ENCODE measurements around the gene LMOD3.
A peak's percentile ranks its signal among the peaks of the same experiment; 100 is the strongest.

LMOD3 gene

GRCh38 chr3:69087030-69087791 is 35.2 kb downstream of the LMOD3 start:
- ChIA-PET POLR2A (ENCODE audit: low non-redundant PET) (no interaction called here), CTCF (no interaction called here)
- no peak for TF ChIP-seq CTCF (conservative IDR thresholded peaks at IDR 0.05; ENCODE audit: low read depth)
- peak overlapping the region; percentile 99 for H3K27ac ChIP-seq
- DNase-seq (ENCODE audit: low spot score), result no peak

GRCh38 chr3:69085833-69086722 is 36.3 kb downstream of the LMOD3 start:
- TF ChIP-seq CTCF (conservative IDR thresholded peaks at IDR 0.05; ENCODE audit: low read depth), result no peak
- peak overlapping the region; percentile 99 for H3K27ac ChIP-seq
- DNase-seq (ENCODE audit: low spot score), result peak; percentile 72
- ChIA-PET POLR2A (ENCODE audit: low non-redundant PET) (no interaction called here), CTCF (interaction anchor here (0.5 kb wide), 1 partner anchor 79 kb away, joined by 4 read pairs; no protein-coding TSS in a partner anchor)

GRCh38 chr3:69085168-69085832 is 37.1 kb downstream of the LMOD3 start:
- DNase-seq (ENCODE audit: low spot score), result peak; percentile 13
- CTCF ChIA-PET, result interaction anchor here (0.5 kb wide), 1 partner anchor 78 kb away, joined by 4 read pairs; no protein-coding TSS in a partner anchor
- TF ChIP-seq CTCF (conservative IDR thresholded peaks at IDR 0.05; ENCODE audit: low read depth), result no peak
- POLR2A ChIA-PET (ENCODE audit: low non-redundant PET), result interaction anchor here (0.5 kb wide), 1 partner anchor 46 kb away, joined by 3 read pairs; no protein-coding TSS in a partner anchor
- H3K27ac ChIP-seq, result peak overlapping the region; percentile 99

- ChIA-PET CTCF (no interaction called here), POLR2A (ENCODE audit: low non-redundant PET) (interaction anchor here (0.5 kb wide), 1 partner anchor 47 kb away, joined by 3 read pairs; no protein-coding TSS in a partner anchor)
- H3K27ac ChIP-seq, result peak within 1 kb of the TSS; percentile 99
- DNase-seq (ENCODE audit: low spot score), result peak; percentile 60
- no peak for TF ChIP-seq CTCF (conservative IDR thresholded peaks at IDR 0.05; ENCODE audit: low read depth)
These were observed 37.8 kb downstream of the LMOD3 start, which contains the start of gene ARL6IP5 for GRCh38 chr3:69084326-69085167. Gene ARL6IP5 (plus strand): TSS chr3:69084937. CDS start chr3:69085048, 111 bp downstream.

- TF ChIP-seq CTCF (conservative IDR thresholded peaks at IDR 0.05; ENCODE audit: low read depth), result no peak
- ChIA-PET POLR2A (ENCODE audit: low non-redundant PET) (no interaction called here), CTCF (no interaction called here)
- no peak overlapping the region for H3K27ac ChIP-seq
- DNase-seq (ENCODE audit: low spot score), result peak; percentile 8
These were observed 39.6 kb downstream of the LMOD3 start for GRCh38 chr3:69082805-69083204.

Data from RWPE1 (cell line).